Measurements from ENCODE around the gene ATAD5.

ATAD5 gene

DNA sequence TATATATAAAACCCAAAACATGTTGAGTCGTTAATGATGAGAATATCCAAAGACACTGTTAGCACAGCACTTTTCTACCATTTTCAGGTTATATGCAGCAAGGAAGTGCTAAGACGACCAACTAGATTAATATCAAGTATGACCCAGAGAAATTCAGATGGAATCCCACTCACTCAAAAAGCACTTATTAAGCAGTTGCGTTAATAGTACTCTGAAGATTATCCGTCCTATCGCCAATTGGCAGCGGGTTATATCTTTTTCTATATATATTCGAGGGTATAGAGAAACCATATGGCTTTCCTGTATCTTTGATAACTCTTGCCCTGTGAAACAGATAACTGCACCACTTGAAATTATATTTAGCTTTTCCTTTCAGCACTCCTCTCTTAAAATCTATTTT lies 8.3 kb upstream of the ATAD5 start:
- peak overlapping the region; percentile 88 for H3K4me3 ChIP-seq (ENCODE audit: low read depth, low read length)
- in situ Hi-C loops (cut with HindIII; ENCODE audit: low sequenced_read_pairs): no loop called here
- TF ChIP-seq, protein P1, sequence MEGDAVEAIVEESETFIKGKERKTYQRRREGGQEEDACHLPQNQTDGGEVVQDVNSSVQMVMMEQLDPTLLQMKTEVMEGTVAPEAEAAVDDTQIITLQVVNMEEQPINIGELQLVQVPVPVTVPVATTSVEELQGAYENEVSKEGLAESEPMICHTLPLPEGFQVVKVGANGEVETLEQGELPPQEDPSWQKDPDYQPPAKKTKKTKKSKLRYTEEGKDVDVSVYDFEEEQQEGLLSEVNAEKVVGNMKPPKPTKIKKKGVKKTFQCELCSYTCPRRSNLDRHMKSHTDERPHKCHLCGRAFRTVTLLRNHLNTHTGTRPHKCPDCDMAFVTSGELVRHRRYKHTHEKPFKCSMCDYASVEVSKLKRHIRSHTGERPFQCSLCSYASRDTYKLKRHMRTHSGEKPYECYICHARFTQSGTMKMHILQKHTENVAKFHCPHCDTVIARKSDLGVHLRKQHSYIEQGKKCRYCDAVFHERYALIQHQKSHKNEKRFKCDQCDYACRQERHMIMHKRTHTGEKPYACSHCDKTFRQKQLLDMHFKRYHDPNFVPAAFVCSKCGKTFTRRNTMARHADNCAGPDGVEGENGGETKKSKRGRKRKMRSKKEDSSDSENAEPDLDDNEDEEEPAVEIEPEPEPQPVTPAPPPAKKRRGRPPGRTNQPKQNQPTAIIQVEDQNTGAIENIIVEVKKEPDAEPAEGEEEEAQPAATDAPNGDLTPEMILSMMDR (IDR thresholded peaks at IDR 0.05; ENCODE audit: low read depth, low read length, missing control alignments): no peak
- DNase-seq (ENCODE audit: low read depth): no peak

DNA sequence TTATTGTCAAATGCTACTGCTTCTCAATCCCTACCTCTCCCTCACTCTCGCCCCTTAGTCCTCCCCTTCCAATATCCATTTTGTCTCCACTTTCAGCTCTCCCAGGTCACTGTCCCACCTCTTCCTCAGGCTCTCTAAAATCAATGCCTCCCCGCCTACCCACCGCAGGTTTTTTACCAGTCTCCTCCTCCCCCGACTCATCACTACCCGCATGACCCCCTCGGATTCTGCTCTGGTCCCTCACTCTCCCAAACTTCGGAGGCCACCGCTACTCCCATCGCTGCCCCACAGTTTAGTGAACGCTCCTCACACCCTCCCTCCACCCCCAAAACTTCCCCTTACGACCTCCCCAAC lies 7.8 kb upstream of the ATAD5 start:
- in situ Hi-C loops (cut with HindIII; ENCODE audit: low sequenced_read_pairs): no loop called here
- TF ChIP-seq, protein P1 (IDR thresholded peaks at IDR 0.05; ENCODE audit: low read depth, low read length, missing control alignments): no peak
- no peak for DNase-seq (ENCODE audit: low read depth)
- H3K4me3 ChIP-seq (ENCODE audit: low read depth, low read length): peak overlapping the region; percentile 88

DNA sequence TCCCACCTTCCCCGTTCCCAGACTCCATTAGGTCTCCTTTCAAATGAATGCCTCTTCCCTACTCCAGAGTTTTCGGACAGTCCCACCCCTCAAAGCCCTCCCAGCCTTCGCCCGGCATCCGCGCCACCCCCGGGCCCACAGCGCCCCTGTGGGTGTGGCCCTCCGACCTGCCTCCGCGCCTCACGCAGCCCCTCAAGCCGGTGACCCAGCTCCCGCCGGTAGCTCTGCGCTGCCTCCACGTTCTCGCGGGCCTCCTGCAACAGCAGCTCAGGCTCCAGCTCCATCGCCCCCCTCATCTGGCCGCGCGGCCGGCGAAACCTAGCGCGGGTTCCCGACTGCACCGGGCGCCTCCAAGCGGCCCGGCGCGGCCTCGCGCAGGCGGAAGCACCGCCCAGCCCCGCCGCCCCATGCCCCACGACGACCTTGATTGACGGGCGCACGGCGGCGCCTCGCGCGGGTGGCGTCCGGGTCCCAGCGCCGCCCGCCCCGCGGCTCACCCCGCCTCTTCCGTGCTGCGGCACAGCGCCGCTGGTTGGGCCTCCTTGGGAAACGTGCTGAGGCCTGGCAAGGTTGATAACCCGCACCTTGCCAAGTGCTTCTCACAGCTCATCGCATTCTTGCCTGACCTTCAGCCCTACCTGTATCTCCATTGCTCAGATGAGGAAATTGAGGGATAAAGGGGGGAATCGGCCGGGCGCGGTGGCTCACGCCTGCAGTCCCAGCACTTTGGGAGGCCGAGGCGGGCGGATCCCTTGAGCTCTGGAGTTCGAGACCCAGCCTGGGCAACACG lies 7.2 kb upstream of the ATAD5 start, which contains the start of gene CRLF3:
TSS of gene CRLF3 (minus strand) at position 337 of the 790 bp plus-strand sequence. CDS start at position 296, 41 bp downstream.
- peak; percentile 76 for DNase-seq (ENCODE audit: low read depth)
- TF ChIP-seq, protein P1 (IDR thresholded peaks at IDR 0.05; ENCODE audit: low read depth, low read length, missing control alignments): peak; percentile 49
- H3K4me3 ChIP-seq (ENCODE audit: low read depth, low read length): peak within 1 kb of the TSS; percentile 88
- in situ Hi-C loops (cut with HindIII; ENCODE audit: low sequenced_read_pairs): no loop called here

DNA sequence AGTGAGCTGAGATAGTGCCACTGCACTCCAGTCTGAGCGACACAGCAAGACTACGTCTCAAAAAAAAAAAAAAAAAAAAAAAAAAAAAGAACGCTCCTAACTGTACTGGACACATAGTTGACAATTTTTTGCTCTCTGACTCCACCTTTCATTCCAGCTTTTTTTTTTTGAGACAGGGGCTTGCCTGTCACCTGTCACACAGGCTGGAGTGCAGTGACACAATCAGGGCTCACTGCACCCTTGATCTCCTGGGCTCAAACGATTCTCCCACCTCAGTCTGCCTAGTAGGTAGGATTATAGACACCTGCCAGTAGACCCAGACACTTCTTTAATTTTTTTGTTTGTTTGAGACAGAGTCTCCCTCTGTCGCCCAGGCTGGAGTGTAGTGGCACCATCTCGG lies 4.7 kb upstream of the ATAD5 start:
- in situ Hi-C loops (cut with HindIII; ENCODE audit: low sequenced_read_pairs): no loop called here
- no peak for DNase-seq (ENCODE audit: low read depth)
- no peak overlapping the region for H3K4me3 ChIP-seq (ENCODE audit: low read depth, low read length)
- TF ChIP-seq, protein P1 (IDR thresholded peaks at IDR 0.05; ENCODE audit: low read depth, low read length, missing control alignments): no peak

DNA sequence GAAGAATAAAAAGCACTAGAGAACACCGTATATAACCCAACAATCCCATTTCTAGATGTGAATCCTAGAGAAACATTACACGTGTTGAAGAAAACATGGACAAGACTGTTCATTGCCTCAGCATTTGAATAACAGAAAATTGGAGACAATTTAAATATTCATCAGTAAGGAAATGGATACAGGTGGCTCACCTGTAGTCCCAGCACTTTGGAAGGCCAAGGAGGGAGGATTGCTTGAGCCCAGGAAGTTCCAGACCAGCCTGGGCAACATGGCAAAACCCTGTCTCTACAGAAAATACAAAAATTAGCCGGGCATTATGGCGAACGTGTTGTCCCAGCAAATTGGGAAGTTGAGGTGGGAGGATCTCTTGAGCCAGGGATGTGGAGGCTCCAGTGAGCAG lies 2.7 kb upstream of the ATAD5 start:
- H3K4me3 ChIP-seq (ENCODE audit: low read depth, low read length): no peak overlapping the region
- TF ChIP-seq, protein P1 (IDR thresholded peaks at IDR 0.05; ENCODE audit: low read depth, low read length, missing control alignments): no peak
- no peak for DNase-seq (ENCODE audit: low read depth)
- in situ Hi-C loops (cut with HindIII; ENCODE audit: low sequenced_read_pairs): no loop called here

DNA sequence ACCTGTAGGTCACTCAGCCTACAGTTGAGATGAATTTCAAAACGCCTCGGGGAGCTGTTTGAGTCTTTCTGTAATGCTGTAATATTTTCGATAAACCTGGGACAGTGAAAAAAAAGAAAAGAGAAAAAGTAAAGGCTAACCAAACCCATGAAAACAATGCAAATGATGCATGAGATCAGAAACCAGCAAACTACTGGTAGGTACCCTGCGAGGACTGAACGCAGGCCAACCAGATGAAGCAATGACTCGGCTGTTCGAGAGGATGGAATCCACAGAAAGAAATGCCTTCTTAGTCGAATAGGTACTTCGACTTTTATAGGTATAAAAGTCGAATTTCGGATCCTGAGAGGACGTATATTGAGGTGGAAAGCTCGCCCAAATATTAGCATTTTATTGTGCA lies 509 bp upstream of the ATAD5 start:
- H3K4me3 ChIP-seq (ENCODE audit: low read depth, low read length): peak overlapping the region; percentile 93
- in situ Hi-C loops (cut with HindIII; ENCODE audit: low sequenced_read_pairs): no loop called here
- DNase-seq (ENCODE audit: low read depth): no peak
- TF ChIP-seq, protein P1 (IDR thresholded peaks at IDR 0.05; ENCODE audit: low read depth, low read length, missing control alignments): no peak
